H1 (cell line): ENCODE results near the gene CENPF.

ENCODE experiments used
- CBX8 ChIP-seq: fragments of 300-800, 300-1000 bp; sonication (generic); IDR thresholded peaks from 2 replicates; pipeline ENCODE4 v1.7.1; 2016; ENCODE audit warnings: low read depth, low read length, borderline replicate concordance
- NANOG ChIP-seq: IDR thresholded peaks from 2 replicates; pipeline ENCODE4 v1.6.1; 2011; ENCODE audit warnings: low read length, low read depth, mild to moderate bottlenecking, inconsistent platforms; ENCODE audit not compliant: insufficient read depth, poor library complexity, severe bottlenecking
- POLR2A ChIP-seq, 2 experiments: IDR thresholded peaks; 1 replicate in 1 of 2; 2 replicates in 1 of 2; pipeline ENCODE4 v1.6.1; 2011; ENCODE audit warnings: low read depth in 2 of 2, low read length in 2 of 2, mild to moderate bottlenecking in 2 of 2; ENCODE audit errors: control extremely low read depth in 1 of 2
- TF ChIP-seq, protein P1 (sequence below), 3 experiments: IDR thresholded peaks; 1 replicate in 2 of 3; 2 replicates in 1 of 3; pipeline versions ENCODE4 v1.5.1 to v1.6.1; 2011; ENCODE audit warnings: low read length in 3 of 3, mild to moderate bottlenecking in 3 of 3, inconsistent platforms in 2 of 3, low read depth in 1 of 3, moderate library complexity in 1 of 3; ENCODE audit not compliant: insufficient read depth in 1 of 3; ENCODE audit errors: control extremely low read depth in 1 of 3
- TF ChIP-seq, protein P2 (sequence below): IDR thresholded peaks from 2 replicates; pipeline ENCODE4 v1.6.1; 2012; ENCODE audit warnings: low read length, inconsistent platforms
- TF ChIP-seq, protein P3 (sequence below): IDR thresholded peaks from 2 replicates; pipeline ENCODE4 v1.6.1; 2011; ENCODE audit warnings: low read depth, mild to moderate bottlenecking, low read length; ENCODE audit not compliant: insufficient read depth

DNA sequence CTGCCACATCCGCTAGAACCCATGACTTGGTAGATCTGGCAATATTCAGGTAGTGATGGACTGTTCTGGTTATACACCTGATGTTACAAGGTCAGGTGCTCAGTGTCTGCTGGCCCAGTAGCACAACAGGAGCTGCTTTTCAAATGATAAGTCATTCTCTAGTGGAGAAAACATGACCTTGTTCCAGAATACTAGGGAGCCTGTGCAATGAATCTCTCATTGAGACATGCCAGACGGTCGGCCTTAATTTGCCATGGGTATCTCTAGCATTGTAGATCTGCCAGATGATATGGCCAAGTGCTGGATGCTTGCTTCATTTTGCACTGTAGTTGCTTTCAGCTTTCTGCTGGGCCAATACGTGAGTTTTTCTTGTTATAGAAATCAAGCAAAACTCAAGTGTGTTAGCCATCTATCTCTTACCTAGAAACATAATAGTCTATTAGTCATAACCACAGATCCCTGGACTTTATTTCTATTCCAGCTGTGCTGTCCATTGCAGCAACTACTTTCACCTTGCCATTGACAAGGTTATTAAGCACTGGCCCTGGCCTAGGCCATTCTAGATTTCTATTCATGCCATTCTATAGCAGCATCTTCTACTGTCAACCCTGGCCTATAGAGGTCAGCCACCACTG lies 13.9 kb upstream of the CENPF start:
- TF ChIP-seq, protein P1, sequence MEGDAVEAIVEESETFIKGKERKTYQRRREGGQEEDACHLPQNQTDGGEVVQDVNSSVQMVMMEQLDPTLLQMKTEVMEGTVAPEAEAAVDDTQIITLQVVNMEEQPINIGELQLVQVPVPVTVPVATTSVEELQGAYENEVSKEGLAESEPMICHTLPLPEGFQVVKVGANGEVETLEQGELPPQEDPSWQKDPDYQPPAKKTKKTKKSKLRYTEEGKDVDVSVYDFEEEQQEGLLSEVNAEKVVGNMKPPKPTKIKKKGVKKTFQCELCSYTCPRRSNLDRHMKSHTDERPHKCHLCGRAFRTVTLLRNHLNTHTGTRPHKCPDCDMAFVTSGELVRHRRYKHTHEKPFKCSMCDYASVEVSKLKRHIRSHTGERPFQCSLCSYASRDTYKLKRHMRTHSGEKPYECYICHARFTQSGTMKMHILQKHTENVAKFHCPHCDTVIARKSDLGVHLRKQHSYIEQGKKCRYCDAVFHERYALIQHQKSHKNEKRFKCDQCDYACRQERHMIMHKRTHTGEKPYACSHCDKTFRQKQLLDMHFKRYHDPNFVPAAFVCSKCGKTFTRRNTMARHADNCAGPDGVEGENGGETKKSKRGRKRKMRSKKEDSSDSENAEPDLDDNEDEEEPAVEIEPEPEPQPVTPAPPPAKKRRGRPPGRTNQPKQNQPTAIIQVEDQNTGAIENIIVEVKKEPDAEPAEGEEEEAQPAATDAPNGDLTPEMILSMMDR (IDR thresholded peaks at IDR 0.05; ENCODE audit: control extremely low read depth in 1 of 3, insufficient read depth in 1 of 3, low read depth in 1 of 3, low read length in 3 of 3): no peak
- TF ChIP-seq, protein P2, sequence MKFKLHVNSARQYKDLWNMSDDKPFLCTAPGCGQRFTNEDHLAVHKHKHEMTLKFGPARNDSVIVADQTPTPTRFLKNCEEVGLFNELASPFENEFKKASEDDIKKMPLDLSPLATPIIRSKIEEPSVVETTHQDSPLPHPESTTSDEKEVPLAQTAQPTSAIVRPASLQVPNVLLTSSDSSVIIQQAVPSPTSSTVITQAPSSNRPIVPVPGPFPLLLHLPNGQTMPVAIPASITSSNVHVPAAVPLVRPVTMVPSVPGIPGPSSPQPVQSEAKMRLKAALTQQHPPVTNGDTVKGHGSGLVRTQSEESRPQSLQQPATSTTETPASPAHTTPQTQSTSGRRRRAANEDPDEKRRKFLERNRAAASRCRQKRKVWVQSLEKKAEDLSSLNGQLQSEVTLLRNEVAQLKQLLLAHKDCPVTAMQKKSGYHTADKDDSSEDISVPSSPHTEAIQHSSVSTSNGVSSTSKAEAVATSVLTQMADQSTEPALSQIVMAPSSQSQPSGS: no peak
- TF ChIP-seq, protein P3, sequence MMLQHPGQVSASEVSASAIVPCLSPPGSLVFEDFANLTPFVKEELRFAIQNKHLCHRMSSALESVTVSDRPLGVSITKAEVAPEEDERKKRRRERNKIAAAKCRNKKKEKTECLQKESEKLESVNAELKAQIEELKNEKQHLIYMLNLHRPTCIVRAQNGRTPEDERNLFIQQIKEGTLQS: no peak
- TF ChIP-seq POLR2A (IDR thresholded peaks at IDR 0.05; ENCODE audit: control extremely low read depth in 1 of 2, low read depth in 2 of 2, low read length in 2 of 2): no peak
- no peak for TF ChIP-seq CBX8
- TF ChIP-seq NANOG: no peak
